Gastroesophageal sphincter (tissue), 3 donors: Measurements from ENCODE around the gene BABAM2.

ENCODE experiments used
- CTCF ChIP-seq, 4 experiments: fragments of 200-600 bp in 2 of 4; fragments of 450-650 bp in 2 of 4; sonication (generic) in 1 of 4; IDR thresholded peaks; one replicate each; pipeline ENCODE4 v1.5.1; 2017 to 2019; ENCODE audit warnings: antibody characterized with exemption in 4 of 4, mild to moderate bottlenecking in 2 of 4, moderate library complexity in 2 of 4
- POLR2A ChIP-seq, 2 donors: fragments of 450-650 bp; IDR thresholded peaks; one replicate each; pipeline ENCODE4 v1.6.1; 2017; ENCODE audit warnings: antibody characterized with exemption in 2 of 2, mild to moderate bottlenecking in 2 of 2, moderate library complexity in 1 of 2

GRCh38 chr2:28239207-28239606 is 348.7 kb downstream of the BABAM2 start:
- TF ChIP-seq CTCF (IDR thresholded peaks at IDR 0.05) (no peak), POLR2A (IDR thresholded peaks at IDR 0.05) (no peak)
